ENCODE measurements around the gene ABL1.

Gene ABL1

GRCh38 chr9:130810609-130811136, 24.4 kb upstream of the ABL1 start:
- Histone ChIP-seq H3K27me3 (replicated peaks; ENCODE audit: control insufficient read depth, insufficient read depth, low read length) (no peaks in the 10 kb centered on the region), H3K36me3 (ENCODE audit: control insufficient read depth, insufficient read depth, low read length) (no peaks in the 10 kb centered on the region), H3K4me3 (replicated peaks; ENCODE audit: low read depth, low read length) (no peak overlapping the region)
- TF ChIP-seq, protein P1, sequence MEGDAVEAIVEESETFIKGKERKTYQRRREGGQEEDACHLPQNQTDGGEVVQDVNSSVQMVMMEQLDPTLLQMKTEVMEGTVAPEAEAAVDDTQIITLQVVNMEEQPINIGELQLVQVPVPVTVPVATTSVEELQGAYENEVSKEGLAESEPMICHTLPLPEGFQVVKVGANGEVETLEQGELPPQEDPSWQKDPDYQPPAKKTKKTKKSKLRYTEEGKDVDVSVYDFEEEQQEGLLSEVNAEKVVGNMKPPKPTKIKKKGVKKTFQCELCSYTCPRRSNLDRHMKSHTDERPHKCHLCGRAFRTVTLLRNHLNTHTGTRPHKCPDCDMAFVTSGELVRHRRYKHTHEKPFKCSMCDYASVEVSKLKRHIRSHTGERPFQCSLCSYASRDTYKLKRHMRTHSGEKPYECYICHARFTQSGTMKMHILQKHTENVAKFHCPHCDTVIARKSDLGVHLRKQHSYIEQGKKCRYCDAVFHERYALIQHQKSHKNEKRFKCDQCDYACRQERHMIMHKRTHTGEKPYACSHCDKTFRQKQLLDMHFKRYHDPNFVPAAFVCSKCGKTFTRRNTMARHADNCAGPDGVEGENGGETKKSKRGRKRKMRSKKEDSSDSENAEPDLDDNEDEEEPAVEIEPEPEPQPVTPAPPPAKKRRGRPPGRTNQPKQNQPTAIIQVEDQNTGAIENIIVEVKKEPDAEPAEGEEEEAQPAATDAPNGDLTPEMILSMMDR (IDR thresholded peaks at IDR 0.05; ENCODE audit: insufficient read depth, low read length, poor library complexity, severe bottlenecking), result no peak
- no peak for DNase-seq (ENCODE audit: extremely low read depth, insufficient read length)

DNA sequence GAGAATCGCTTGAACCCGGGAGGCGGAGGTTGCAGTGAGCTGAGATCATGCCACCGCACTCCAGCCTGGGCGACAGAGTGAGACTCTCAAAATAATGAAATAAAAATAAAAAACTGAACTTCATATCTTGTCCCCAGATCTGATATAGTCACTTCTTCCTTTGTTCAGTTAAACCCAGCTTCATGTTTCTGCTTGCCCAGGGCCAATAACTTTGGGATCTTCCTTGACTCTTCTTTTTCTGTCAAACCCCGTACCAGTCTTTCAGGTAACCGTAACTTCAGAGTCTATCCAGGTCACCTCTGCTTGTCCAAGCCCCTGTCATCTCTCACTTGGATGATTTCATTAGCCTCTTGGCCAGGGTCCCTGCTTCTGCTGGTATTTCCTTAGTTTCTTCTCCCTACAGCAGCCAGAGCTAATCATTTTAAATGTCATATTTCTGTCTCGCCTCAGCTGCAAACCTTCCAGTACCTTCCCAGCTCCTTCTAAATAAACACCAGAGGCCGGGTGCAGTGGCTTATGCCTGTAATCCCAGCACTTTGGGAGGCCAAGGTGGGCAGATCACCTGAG, 19.7 kb upstream of the ABL1 start:
- TF ChIP-seq, protein P1 (IDR thresholded peaks at IDR 0.05; ENCODE audit: insufficient read depth, low read length, poor library complexity, severe bottlenecking), result no peak
- Histone ChIP-seq H3K36me3 (ENCODE audit: control insufficient read depth, insufficient read depth, low read length) (no peaks in the 10 kb centered on the region), H3K4me3 (replicated peaks; ENCODE audit: low read depth, low read length) (no peak overlapping the region), H3K27me3 (replicated peaks; ENCODE audit: control insufficient read depth, insufficient read depth, low read length) (no peaks in the 10 kb centered on the region)
- DNase-seq (ENCODE audit: extremely low read depth, insufficient read length), result no peak

DNA sequence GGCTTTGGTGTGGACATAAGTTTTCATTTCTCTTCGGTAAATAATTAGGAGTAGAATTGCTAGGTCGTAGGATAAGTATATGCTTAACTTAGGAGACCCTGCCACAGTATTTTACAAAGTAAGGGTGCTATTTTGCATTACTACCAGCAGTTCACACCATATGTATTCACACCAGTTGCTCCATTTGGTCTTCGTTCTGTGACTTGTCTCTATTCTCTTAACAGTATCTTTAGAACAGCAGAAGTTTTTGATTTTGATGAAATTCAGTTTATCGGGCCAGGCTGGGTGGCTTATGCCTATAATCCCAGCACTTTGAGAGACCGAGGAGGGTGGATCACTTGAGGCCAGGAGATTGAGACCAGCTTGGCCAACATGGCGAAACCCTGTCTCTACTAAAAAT, 17.1 kb upstream of the ABL1 start:
- DNase-seq (ENCODE audit: extremely low read depth, insufficient read length), result no peak
- H3K4me3 ChIP-seq (replicated peaks; ENCODE audit: low read depth, low read length), result no peak overlapping the region
- TF ChIP-seq, protein P1 (IDR thresholded peaks at IDR 0.05; ENCODE audit: insufficient read depth, low read length, poor library complexity, severe bottlenecking), result no peak
- H3K36me3 ChIP-seq (ENCODE audit: control insufficient read depth, insufficient read depth, low read length), result no peaks in the 10 kb centered on the region
- H3K27me3 ChIP-seq (replicated peaks; ENCODE audit: control insufficient read depth, insufficient read depth, low read length), result no peaks in the 10 kb centered on the region

GRCh38 chr9:130820135-130820738, 14.8 kb upstream of the ABL1 start:
- TF ChIP-seq, protein P1 (IDR thresholded peaks at IDR 0.05; ENCODE audit: insufficient read depth, low read length, poor library complexity, severe bottlenecking), result no peak
- no peaks in the 10 kb centered on the region for H3K27me3 ChIP-seq (replicated peaks; ENCODE audit: control insufficient read depth, insufficient read depth, low read length)
- no peak for DNase-seq (ENCODE audit: extremely low read depth, insufficient read length)
- H3K36me3 ChIP-seq (ENCODE audit: control insufficient read depth, insufficient read depth, low read length), result no peaks in the 10 kb centered on the region
- H3K4me3 ChIP-seq (replicated peaks; ENCODE audit: low read depth, low read length), result no peak overlapping the region

- TF ChIP-seq, protein P1 (IDR thresholded peaks at IDR 0.05; ENCODE audit: insufficient read depth, low read length, poor library complexity, severe bottlenecking), result no peak
- no peaks in the 10 kb centered on the region for H3K27me3 ChIP-seq (replicated peaks; ENCODE audit: control insufficient read depth, insufficient read depth, low read length)
Observed at GRCh38 chr9:130823435-130823834, 11.6 kb upstream of the ABL1 start.

More at GRCh38 chr9:130823435-130823834, 11.6 kb upstream of the ABL1 start:
- Histone ChIP-seq H3K36me3 (ENCODE audit: control insufficient read depth, insufficient read depth, low read length) (no peaks in the 10 kb centered on the region), H3K4me3 (replicated peaks; ENCODE audit: low read depth, low read length) (no peak overlapping the region)
- DNase-seq (ENCODE audit: extremely low read depth, insufficient read length), result no peak

Data from GM06990 (cell line).